ENCODE measurements around the gene MCEE.

MCEE gene

DNA sequence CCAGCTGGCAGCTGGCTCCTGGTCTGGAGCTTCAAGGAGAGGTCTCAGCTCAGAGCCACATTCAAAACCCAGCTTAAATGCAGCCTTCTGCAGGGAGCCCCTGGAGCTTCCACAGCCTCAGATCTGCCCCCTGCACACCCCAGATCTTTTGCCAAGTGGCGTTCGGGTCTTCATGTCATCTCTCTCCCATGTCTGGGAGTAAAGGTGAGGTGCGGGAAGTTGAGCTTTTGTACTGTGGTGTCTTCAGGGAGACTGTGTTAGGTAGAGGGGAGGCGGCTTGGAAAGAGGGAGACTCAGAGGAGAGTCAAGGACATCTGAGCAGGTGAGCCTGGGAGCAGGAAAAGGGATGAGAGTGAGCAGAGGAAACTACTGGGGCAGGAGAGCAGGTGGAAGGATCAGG, 25.8 kb upstream of the MCEE start:
- FAIRE-seq: no peak
- no peak for DNase-seq (ENCODE audit: insufficient read length, low spot score)
- TF ChIP-seq, protein P1, sequence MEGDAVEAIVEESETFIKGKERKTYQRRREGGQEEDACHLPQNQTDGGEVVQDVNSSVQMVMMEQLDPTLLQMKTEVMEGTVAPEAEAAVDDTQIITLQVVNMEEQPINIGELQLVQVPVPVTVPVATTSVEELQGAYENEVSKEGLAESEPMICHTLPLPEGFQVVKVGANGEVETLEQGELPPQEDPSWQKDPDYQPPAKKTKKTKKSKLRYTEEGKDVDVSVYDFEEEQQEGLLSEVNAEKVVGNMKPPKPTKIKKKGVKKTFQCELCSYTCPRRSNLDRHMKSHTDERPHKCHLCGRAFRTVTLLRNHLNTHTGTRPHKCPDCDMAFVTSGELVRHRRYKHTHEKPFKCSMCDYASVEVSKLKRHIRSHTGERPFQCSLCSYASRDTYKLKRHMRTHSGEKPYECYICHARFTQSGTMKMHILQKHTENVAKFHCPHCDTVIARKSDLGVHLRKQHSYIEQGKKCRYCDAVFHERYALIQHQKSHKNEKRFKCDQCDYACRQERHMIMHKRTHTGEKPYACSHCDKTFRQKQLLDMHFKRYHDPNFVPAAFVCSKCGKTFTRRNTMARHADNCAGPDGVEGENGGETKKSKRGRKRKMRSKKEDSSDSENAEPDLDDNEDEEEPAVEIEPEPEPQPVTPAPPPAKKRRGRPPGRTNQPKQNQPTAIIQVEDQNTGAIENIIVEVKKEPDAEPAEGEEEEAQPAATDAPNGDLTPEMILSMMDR (IDR thresholded peaks at IDR 0.05; ENCODE audit: insufficient read depth, missing control alignments): no peak

- FAIRE-seq: no peak
Measured at GRCh38 chr2:71154798-71155197, 24.8 kb upstream of the MCEE start.

DNA sequence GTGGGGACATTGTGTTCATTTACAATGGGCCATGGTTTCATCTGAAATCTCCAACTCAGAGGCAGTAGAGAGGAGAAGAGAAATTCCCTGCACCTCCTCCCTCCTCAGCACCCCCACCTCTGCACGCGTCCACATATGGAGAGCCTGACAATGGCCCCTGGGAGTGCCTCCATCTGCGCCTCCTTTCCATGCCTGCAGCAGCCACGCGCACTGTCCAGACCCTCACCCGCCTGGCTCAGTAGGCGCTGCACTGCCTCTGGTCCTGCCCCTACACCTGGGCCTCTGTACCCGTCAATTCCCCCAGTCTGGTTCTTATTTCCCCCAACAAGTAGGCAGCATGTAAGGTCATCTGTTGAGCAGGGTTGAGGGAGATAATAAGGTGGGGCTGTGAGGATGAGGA, 24.2 kb upstream of the MCEE start:
- no peak for FAIRE-seq
- no peak for DNase-seq (ENCODE audit: insufficient read length, low spot score)
- TF ChIP-seq, protein P1 (IDR thresholded peaks at IDR 0.05; ENCODE audit: insufficient read depth, missing control alignments): no peak

More at GRCh38 chr2:71154798-71155197, 24.8 kb upstream of the MCEE start:
- DNase-seq (ENCODE audit: insufficient read length, low spot score): no peak
- TF ChIP-seq, protein P1 (IDR thresholded peaks at IDR 0.05; ENCODE audit: insufficient read depth, missing control alignments): no peak

GRCh38 chr2:71153585-71154224, 23.7 kb upstream of the MCEE start:
- TF ChIP-seq, protein P1 (IDR thresholded peaks at IDR 0.05; ENCODE audit: insufficient read depth, missing control alignments): no peak
- no peak for FAIRE-seq
- no peak for DNase-seq (ENCODE audit: insufficient read length, low spot score)

DNA sequence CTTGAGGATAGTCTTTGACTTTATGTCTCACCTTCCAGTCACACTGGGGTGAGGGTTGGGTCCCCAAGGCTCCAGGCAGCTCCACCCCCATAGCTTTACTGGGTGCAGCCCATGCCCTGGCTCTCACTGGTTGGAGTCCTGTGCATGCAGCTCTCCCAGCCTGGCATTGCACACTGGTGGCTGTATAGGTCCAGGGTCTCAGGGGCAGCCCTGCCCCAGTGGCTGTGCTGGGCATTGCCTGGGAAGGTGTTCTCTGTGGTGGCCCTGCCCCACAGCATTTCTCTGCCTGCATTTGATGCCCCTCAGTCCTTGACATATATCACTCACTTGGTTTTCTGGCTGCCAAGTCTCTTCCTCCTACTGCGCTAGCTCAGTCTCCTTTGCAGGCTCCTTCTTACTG, 21.6 kb upstream of the MCEE start:
- no peak for FAIRE-seq
- TF ChIP-seq, protein P1 (IDR thresholded peaks at IDR 0.05; ENCODE audit: insufficient read depth, missing control alignments): no peak
- no peak for DNase-seq (ENCODE audit: insufficient read length, low spot score)

DNA sequence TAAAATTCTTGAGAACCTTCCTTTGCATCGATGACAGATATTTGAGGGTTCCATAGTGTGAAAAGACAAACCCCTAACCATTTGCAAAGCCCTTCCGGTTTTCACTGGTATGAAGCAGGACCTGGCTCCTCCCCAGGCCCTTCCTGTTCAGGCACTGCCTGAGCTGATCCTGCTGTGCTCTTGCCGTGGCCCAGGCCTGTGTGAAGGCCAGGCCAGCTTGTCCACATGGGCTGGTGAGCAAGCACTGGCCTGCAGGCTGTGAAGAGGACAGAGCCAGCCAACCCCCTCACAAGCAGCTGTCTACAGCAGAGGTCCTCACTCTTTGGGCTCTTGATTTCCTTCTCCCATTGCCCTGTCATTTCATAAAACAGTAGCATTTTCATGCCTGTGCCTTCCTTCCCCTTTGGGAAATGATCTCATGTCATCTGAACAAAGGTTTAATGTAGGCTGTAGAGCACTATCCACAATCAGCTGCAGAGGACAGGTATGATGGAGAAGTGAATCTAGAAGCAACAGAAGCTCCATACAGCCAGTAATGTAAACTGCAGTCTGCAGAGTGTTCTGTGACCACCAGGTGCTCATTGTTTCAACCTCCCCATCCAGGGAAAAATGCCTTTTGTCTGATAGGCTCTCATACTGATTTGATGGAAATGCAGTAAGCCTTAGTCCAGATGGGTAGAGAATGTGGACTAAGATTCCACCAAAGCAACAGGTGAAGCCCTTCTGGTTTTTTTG, 20.2 kb upstream of the MCEE start:
- no peak for DNase-seq (ENCODE audit: insufficient read length, low spot score)
- no peak for FAIRE-seq
- TF ChIP-seq, protein P1 (IDR thresholded peaks at IDR 0.05; ENCODE audit: insufficient read depth, missing control alignments): no peak

- TF ChIP-seq, protein P1 (IDR thresholded peaks at IDR 0.05; ENCODE audit: insufficient read depth, missing control alignments): no peak
- no peak for DNase-seq (ENCODE audit: insufficient read length, low spot score)
- no peak for FAIRE-seq
Measured at GRCh38 chr2:71148506-71149063, 18.6 kb upstream of the MCEE start.
